Measurements from ENCODE around the gene SLC36A4.
"Not testable (repeated sequence)": the region's sequence is repeated elsewhere in the genome, so short reads cannot be mapped to it uniquely, and the experiment has no call there.

The SLC36A4 gene

DNA sequence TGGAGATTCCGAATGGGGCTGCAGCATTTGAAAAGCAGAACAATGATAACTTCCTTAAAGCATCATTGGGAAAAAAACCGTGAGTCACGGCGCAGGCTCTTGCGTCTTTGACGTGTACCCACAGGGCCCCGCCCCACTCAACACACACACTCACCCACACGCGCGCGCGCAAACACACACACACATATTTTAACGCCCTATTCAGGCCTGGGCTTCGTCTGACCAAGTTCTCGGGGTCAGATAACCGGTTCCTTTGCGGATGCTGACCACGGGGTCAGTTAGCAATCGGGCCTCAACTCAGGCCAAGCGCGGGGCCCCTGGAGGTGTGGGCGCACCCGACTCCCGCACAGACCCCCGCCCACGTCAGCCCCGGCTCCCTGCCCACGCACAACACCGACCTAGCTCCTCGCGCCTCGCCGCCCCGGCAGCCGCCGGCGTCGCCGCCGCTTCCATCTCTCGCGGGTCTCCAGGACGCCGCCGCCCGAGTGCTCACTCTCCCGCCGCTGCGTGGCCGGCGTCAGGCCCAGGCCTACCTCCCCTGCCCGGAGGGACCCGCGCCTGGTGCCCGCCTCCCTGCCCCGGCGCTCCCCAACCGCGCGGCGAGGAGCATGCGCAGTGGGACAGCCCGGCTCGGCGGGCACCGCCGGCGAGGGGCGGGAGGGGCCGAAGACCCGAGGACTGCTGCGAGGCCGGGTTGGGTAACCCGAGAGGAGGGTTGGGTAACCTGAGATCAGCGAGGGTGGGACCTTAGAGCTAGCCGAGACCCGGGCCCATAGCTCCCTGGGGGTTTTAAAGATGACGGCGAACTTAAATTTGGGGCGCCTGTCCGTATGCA, at the start of gene SLC36A4:
Gene SLC36A4 (minus strand): TSS at position 612 of the 835 bp plus-strand sequence. CDS start 159 bp downstream, at position 453.
- peak; percentile 55 to 68 for DNase-seq (ENCODE audit: low read depth in 2 of 2)

DNA sequence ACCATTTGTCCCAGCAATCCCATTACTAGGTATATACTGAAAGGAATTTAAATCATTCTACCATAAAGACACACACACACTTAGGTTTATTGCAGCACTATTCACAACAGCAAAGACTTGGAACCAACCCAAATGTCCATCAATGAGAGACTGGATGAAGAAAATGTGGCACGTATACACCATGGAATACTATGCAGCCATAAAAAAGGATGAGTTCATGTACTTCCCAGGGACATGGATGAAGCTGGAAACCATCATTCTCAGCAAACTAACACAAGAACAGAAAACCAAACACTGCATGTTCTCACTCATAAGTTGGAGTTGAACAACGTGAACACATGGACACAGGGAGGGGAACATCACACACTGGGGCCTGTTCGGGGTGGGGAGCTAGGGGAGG, 49.0 kb upstream of the SLC36A4 start:
- DNase-seq (ENCODE audit: low read depth in 2 of 2) = not testable (repeated sequence)

DNA sequence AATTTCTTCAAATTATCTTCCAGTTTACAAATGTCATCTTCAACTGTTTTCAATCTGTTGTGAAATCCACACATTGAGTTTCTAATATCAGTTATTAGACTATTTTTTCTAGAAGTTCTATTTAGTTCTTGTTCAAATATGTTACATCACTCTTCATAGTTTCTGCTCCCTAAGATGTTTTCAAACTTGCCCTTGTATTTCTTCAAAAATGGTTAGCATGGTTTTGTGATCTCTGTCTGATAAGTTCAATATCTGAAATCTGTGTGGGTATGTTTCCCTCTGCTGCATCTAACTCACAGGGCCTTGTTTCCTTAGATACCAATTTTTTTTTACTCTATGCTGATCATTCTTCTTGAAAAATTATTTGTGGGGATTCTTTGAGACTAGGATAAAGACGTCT, 46.2 kb upstream of the SLC36A4 start:
- no peak for DNase-seq (ENCODE audit: low read depth in 2 of 2)

DNA sequence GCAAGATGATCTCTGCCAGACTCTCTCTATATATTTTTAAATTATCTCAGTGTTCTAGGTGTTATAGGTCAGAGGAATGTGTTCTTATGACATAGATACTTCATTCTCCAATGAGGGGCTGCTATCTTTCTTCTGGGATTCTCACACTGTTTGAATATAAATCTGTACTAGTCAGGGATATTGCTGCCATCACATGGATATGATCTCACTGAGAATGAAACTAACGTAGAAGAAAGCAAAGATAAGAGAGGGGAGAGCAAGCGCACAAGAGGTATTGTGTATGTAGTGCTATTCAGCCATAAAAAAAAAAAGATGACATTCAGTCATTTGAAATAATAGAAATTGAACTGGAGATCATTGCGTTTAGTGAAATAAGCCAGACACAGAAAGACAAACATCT, 42.2 kb upstream of the SLC36A4 start:
- no peak for DNase-seq (ENCODE audit: low read depth in 2 of 2)

DNA sequence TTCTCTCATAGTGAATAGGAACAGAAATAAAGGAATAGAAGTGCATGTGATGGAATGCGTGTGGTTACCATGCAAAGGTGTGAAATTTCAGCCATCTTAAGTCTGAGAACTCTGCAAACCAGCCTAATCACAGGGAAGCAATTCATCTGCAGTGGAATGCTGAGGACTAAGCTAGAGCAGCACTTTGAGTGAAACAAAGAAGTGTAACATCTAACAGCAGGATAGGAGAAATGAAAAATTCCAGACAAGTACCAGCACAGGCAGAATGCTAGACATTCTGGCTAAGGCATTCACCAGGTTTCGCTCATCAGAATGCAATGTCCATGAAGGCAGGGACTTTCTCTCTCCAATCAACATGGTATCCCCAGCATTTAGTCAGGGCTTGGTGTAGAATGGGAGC, 41.2 kb upstream of the SLC36A4 start:
- no peak for DNase-seq (ENCODE audit: low read depth in 2 of 2)

DNA sequence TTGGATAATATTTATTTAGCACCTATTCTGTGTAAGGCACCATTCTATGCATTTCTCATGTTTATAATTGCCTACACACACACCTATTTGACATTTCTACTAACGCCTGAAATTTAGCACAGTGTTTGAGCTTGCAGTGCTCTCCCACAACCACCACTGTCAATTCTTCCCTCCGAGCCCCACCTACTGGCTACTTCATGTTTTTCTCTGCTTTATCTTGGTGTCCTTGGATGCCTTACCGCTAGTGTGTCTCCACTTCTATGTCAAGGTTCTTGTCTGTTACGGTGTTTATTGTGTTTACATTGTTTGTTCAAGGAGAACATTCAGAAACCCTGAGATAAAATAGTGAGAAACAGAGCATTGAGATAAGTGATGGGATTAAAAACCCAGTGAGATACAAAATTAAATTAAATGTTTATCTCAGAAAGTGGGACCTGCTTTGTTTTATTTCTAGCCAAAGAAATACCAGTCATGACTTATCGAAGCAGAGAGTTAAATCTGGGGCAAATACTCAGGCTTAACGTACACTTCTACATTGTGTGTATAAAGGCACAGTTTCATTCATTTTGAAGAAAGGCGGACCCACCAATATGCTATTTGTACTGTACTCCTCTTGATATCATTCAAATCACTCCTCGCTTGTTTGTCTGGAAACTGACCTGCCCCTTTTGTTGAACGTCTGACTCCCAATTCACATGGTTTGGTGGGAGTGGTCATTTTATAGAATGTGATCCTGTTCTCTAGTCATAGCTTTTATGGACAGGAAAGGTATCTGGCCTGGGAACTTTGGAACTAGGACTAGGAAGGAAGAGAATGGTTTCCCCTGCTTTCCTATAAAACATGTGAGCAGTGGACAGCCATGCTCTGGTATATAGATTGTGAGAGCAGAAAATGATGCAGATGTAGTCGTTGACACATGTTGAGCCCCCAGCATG, 39.2 kb upstream of the SLC36A4 start:
- DNase-seq (ENCODE audit: low read depth in 2 of 2) = no peak

DNA sequence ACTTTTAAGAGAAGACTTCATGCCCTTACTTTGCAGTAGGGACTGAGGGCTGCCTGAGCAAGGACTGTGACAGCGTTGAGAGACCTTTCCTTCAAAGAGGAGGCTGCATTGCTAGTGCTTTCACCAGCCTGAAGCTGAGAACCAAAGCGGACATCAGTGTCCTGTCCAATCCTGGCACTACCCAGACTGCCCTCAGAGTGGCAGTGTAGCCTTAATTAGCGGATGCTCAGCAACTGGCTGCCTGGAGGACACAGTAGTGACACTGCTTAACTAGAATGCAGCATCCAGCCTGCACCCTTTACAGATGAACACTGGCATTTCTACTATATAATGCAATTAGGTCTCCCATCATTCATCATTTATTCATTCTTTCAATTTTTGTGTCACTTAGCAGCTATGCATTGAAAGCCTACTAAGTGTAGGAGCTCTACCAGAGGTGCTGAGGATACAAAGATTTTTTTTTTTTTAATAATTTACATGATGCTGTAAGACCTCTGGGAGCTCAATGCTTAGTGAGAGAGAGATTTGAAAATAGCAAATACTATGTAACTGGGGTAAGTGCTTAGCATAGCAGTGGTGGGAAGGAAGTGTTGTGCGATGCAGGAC, 36.9 kb upstream of the SLC36A4 start:
- DNase-seq (ENCODE audit: low read depth in 2 of 2) = peak; percentile 5 to 38

DNA sequence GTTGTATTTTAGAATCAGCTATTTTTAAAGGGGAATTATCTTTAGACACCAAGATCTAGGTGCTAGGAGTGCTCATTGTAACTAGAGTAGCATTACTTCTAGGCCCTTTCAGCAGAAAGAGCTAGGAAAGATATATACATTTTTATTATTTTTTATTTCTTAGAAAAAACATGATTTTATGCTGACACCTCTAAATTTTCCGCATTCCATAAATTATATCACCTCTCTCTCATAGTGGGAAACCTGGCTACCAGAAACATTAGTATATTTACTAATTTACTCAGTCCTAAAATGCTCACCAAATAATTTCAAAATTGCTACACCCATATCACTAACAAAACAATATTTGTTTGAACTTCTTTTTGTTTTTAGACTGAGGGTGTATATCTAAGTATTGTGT, 32.1 kb upstream of the SLC36A4 start:
- no peak for DNase-seq (ENCODE audit: low read depth in 2 of 2)

DNA sequence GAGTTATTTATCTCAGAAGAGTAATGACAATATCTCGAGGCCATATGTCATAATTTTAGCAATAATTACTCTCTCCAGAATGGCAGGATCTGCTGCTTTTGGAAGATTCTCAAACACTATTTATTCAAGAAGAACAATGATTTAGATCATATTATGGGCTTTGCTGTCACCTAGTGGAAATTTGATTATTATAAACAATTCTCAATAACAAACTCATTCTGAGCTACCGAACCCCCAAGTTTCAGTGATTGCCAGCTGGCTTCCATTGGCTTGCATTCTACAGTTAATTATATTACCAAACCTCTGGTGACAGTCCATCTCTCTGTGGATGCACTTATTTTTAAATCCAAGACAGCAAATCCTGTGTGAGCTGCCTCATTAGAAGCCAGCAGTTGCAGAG, 27.9 kb upstream of the SLC36A4 start:
- DNase-seq (ENCODE audit: low read depth in 2 of 2) = no peak

DNA sequence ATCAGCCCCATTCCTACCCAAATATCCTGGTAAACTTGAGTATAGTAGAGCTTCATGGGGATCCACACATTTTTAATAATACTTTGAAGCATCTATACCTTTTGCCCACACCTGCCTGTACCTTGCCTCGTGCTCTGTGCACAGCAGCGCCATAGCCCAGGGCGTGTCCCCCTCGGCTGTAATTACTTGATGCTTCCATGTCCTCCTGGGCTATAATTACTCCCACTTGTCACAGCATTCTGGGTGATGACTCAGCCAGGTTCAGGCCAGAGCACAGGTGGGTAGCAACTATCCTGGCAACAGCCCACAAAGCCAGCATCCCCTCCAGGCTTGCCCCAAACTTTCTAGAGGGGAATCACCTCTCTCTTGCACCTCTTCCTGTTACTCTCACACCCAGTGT, 23.7 kb upstream of the SLC36A4 start:
- DNase-seq (ENCODE audit: low read depth in 2 of 2) = no peak

DNA sequence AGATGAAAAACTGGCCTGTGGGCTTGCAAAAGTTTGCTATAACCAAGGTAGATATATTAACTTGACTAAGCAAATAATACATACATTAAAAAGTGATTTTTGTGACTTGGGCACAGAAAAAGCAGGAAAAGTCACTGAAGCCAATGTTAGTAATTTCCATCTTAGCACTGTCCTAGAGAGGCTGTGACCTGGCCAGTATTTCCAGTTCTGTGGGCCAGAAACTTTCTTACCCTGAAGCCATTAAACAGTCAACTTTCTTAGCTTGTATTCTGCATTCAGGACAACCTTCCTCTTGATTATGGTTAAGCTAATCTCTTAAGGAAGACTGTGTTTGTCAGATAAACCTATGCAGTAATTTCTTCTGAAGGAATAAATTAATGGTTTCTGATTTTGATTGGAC, 22.3 kb upstream of the SLC36A4 start:
- DNase-seq (ENCODE audit: low read depth in 2 of 2) = no peak

DNA sequence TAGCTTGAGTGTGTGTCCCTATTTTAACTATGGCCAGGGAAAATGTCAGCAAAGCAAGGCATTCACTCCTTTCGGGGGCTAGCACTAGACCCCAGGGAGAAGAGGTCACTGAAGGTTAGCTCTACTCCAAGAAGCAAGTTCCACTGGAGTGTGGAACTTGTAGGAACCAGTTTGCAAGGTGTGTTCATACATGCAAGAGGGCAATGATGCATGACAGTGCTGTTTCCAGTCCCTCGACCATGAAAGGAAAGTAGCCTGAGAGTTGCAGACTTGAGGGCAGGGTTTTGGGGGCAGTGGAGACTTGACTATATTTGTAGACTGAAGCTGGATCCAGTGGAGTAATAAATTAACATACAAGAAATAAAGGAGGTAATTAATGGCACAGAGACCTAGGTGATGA, 21.6 kb upstream of the SLC36A4 start:
- no peak for DNase-seq (ENCODE audit: low read depth in 2 of 2)

DNA sequence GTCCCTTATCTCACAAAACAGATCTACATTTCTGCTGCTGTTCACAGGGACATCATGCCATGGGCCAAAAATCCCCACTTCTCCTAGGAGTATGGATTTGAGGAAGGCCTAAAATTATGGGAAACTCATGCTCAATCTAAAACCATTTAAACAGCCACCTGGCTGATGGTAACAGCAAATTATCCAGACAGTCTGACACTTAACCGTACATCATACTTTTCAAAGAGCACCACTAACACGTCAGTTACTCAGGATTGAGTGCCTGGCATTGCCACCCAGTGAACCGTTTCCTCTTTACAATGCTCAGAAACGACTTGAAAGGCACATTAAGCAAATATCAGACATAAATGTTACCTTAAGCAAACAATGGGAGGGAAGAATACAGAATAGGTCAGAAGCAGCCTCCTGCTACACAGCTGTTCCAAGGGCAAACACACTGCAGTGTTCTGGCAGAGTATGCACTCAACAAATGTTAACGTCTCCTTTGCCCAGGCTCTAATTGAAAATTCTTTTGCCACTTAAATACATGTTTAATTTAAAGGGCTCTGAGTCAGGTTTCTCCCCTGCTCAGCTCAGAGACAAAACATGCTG, 18.8 kb upstream of the SLC36A4 start:
- no peak for DNase-seq (ENCODE audit: low read depth in 2 of 2)

DNA sequence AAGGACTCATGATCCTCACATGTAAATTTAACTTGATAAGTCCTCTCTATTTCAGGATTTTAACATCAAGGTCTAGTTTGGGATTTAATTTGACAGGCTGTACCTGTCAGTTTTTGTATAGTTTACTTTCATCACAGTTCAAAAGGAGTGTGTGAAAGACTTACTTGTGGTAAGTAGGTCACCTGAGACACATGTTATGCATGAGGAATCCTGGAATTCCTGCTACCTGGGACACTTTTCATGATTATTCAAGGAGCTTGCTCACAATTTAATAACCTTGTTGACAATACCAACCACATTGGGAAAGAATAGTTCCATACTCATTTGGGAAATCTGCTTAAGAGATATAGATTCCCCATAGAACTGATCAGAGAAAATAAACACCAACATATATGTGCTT, 15.8 kb upstream of the SLC36A4 start:
- no peak for DNase-seq (ENCODE audit: low read depth in 2 of 2)

DNA sequence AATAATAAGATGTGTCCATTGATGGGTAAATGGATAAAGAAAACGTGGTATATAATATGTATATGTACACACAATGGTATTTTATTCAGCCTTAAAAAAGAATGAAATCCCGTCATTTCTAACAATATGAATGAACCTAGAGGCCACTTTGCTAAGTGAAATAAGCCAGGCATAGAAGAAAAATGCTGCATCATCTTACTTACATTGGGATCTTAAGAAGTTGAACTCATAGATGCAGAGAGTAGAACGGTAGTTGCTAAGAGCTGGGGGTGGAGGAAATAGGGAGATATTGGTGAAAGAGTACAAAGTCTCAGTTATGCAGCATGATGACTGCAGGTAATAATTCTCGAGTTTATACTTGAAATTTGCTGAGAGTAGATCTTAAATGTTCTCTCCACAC, 14.3 kb upstream of the SLC36A4 start:
- DNase-seq (ENCODE audit: low read depth in 2 of 2) = no peak

DNA sequence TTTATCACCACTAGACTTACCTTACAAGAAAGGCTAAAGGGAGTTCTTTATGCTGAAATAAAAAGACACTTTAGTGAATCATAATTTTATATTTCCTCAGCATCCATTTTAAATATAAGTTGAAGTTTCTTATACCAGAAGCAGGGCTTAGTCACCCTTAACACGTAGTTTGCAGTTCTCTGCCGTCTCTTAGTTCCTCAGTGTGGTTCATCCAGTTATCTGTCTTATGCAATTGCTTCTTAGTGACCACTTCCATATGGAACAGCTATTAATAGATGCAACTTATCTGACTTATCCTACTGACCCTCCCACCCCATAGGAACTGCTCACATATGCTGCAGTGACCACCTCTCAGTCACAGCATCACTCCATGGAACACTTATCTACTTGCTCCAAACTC, 11.7 kb upstream of the SLC36A4 start:
- DNase-seq (ENCODE audit: low read depth in 2 of 2) = no peak

DNA sequence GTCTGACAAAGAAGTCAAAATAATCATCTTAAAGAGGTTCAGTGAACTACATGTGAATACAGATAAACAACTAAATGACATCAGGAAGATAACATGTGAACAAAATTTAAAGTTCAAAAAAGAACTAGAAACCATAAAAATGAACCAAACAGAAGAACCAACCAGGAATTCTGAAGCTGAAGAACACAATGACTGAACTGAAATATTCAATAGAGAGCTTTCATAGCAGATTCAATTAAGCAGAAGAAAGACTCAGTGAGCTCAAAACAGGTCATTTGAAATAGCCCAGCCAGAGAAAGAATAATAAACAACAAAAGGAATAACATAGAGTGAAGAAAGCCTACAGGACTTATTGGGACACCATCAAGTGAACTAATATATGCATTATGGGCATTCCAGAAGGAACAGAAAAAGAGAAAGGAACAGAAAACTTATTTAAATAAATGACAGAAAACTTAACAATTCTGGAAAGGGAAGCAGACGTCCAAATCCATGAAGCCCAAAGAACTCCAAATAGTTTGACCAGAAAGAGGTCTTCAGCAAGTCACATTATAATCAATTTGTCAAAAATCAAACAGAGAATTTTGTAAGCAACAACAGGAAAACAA, 11.0 kb upstream of the SLC36A4 start:
- no peak for DNase-seq (ENCODE audit: low read depth in 2 of 2)

DNA sequence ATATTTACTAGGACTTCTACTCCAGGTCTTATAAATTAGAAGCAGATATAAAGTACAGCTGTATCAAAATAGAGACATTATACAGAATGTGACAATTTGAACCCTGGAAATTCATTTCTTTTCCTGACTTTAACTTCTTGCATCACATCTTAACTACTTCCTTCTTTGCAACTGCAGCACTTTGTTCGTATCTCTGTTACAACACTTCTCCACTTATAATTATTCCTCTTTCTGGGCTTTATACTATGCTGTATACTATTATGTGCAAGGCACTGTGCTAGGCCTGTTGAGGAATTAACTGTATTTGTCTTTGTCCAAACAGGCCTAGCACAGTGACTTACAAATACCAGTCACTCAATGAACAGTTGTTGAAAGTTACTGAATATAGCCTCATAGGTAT, 1.8 kb upstream of the SLC36A4 start:
- no peak for DNase-seq (ENCODE audit: low read depth in 2 of 2)

DNA sequence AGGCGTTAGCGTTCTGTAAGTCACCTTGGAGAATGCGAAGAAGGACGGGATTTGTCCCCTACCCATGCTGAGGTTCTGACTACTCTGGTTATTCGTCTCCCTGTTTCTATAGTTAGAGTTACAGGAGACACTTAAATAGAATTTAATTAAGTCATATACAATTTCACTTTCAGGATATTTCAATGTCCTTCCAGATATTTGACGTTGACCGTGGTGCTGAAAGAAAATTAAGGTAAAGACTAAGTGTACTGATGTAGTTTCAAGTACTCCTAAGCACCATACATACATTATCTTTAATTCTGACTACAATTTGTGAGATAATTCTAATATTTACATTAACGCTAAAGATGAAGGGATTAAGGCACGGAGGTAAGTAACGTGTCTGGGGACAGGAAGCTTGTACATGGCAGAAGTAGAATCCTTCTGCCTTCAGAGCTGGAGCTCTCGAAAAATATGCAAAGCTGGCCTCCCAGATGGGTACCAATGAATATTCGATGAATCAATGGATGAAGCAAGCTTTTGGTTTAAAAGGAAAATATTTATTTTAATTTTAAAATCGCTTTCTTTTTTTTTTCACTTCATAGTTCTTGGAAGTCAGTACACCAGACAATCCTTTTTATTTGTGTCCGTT, 539 bp upstream of the SLC36A4 start:
- no peak for DNase-seq (ENCODE audit: low read depth in 2 of 2)

DNA sequence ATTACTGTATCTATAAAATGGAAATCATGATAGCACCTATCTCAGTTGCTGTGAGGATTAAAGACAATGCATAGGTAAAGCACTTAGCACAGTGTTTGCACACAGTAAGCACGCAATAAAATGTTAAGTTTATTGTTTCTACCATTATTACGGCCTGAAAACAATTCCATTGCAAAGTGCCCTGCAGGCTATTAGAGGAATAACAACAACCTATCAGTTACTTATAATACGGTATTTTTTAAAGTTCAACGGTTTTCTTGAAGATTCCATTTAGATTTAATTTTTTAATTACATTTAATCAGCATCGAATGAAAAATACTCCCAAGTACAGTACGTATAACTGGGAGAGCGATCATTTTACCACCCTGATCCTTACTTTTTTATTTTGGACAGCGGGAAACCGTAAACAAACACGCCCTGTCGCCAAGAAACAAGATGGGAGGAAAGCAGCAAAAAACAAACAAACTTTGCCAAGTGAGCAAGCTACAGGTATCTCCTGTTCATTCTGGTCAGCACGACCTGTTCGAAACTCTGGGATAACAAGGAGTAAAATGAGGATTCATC, 893 bp downstream of the SLC36A4 start:
- no peak for DNase-seq (ENCODE audit: low read depth in 2 of 2)

Data from stimulated activated CD4-positive, alpha-beta T cell treated with anti-CD3 and anti-CD28 coated beads, Interleukin-1b, Interleukin-23, amount 100 ng/mL, for 1 hour (primary cell).